Measurements from ENCODE around the gene ALKBH5. TPM values are rescaled to one million over a fixed set of nuclear protein-coding genes. Genes with fewer than 3 reads are reported as not detected.

The ALKBH5 gene
- total RNA-seq, 4 donors from 2014 or later, result 188 to 271 (median 224) TPM

GRCh38 chr17:18145811-18146210, 37.8 kb upstream of the ALKBH5 start:
- Histone ChIP-seq H3K27ac (no peak overlapping the region), H3K27me3 (no peaks in the 10 kb centered on the region), H3K4me1 (peaks cover 0 to 3% of the 10 kb centered on the region in 2 donors), H3K36me3 (no peaks in the 10 kb centered on the region), H3K4me3 (no peak overlapping the region), H3K9me3 (no peaks in the 10 kb centered on the region)
- intact Hi-C loops (cut with DNase I; ENCODE audit: low total_unique reads), result no loop called here
- ATAC-seq (no peak), DNase-seq (no peak)
- TF ChIP-seq POLR2A (IDR thresholded peaks at IDR 0.05) (no peak), CTCF (IDR thresholded peaks at IDR 0.05 in 4 of 5, conservative IDR thresholded peaks at IDR 0.05 in 1 of 5) (no peak)
- in situ Hi-C loops (cut with MboI; ENCODE audit: low sequenced_read_pairs in 4 of 4), result no loop called here

- ATAC-seq (no peak), DNase-seq (no peak)
- Histone ChIP-seq H3K36me3 (no peaks in the 10 kb centered on the region), H3K27me3 (no peaks in the 10 kb centered on the region), H3K4me3 (no peak overlapping the region), H3K27ac (no peak overlapping the region), H3K9me3 (no peaks in the 10 kb centered on the region), H3K4me1 (no peaks in the 10 kb centered on the region)
- in situ Hi-C loops (cut with MboI; ENCODE audit: low sequenced_read_pairs in 4 of 4) (no loop called here), intact Hi-C loops (cut with DNase I; ENCODE audit: low total_unique reads) (no loop called here)
- TF ChIP-seq POLR2A (IDR thresholded peaks at IDR 0.05) (no peak), CTCF (IDR thresholded peaks at IDR 0.05 in 4 of 5, conservative IDR thresholded peaks at IDR 0.05 in 1 of 5) (no peak)
These were observed 37.4 kb upstream of the ALKBH5 start for GRCh38 chr17:18146259-18146658.

- DNase-seq (no peak), ATAC-seq (no peak)
- H3K4me1 ChIP-seq, result no peaks in the 10 kb centered on the region
- in situ Hi-C loops (cut with MboI; ENCODE audit: low sequenced_read_pairs in 4 of 4), result no loop called here
- H3K36me3 ChIP-seq, result no peaks in the 10 kb centered on the region
- H3K9me3 ChIP-seq, result no peaks in the 10 kb centered on the region
- H3K27me3 ChIP-seq, result no peaks in the 10 kb centered on the region
- H3K4me3 ChIP-seq, result no peak overlapping the region
- TF ChIP-seq POLR2A (IDR thresholded peaks at IDR 0.05) (no peak), CTCF (IDR thresholded peaks at IDR 0.05 in 4 of 5, conservative IDR thresholded peaks at IDR 0.05 in 1 of 5) (no peak)
- intact Hi-C loops (cut with DNase I; ENCODE audit: low total_unique reads), result no loop called here
- H3K27ac ChIP-seq, result no peak overlapping the region
These were observed 36.6 kb upstream of the ALKBH5 start for GRCh38 chr17:18146980-18147379.

GRCh38 chr17:18148586-18148985, 35.0 kb upstream of the ALKBH5 start:
- ATAC-seq, result no peak
- in situ Hi-C loops (cut with MboI; ENCODE audit: low sequenced_read_pairs in 4 of 4), result no loop called here
- Histone ChIP-seq H3K36me3 (no peaks in the 10 kb centered on the region), H3K27me3 (no peaks in the 10 kb centered on the region), H3K4me3 (no peak overlapping the region), H3K9me3 (no peaks in the 10 kb centered on the region), H3K4me1 (no peaks in the 10 kb centered on the region), H3K27ac (no peak overlapping the region)
- intact Hi-C loops (cut with DNase I; ENCODE audit: low total_unique reads), result no loop called here
- DNase-seq, result no peak
- TF ChIP-seq POLR2A (IDR thresholded peaks at IDR 0.05) (no peak), CTCF (IDR thresholded peaks at IDR 0.05 in 4 of 5, conservative IDR thresholded peaks at IDR 0.05 in 1 of 5) (no peak)

GRCh38 chr17:18151290-18151689, 32.3 kb upstream of the ALKBH5 start:
- DNase-seq (no peak), ATAC-seq (no peak)
- in situ Hi-C loops (cut with MboI; ENCODE audit: low sequenced_read_pairs in 4 of 4) (no loop called here), intact Hi-C loops (cut with DNase I; ENCODE audit: low total_unique reads) (no loop called here)
- no peaks in the 10 kb centered on the region for H3K4me1 ChIP-seq
- H3K9me3 ChIP-seq, result no peaks in the 10 kb centered on the region
- no peaks in the 10 kb centered on the region for H3K36me3 ChIP-seq
- H3K4me3 ChIP-seq, result no peak overlapping the region
- no peak overlapping the region for H3K27ac ChIP-seq
- no peaks in the 10 kb centered on the region for H3K27me3 ChIP-seq
- no peak for TF ChIP-seq POLR2A (IDR thresholded peaks at IDR 0.05)
- TF ChIP-seq CTCF (IDR thresholded peaks at IDR 0.05 in 4 of 5, conservative IDR thresholded peaks at IDR 0.05 in 1 of 5), result no peak
